HCT116 (cell line): ENCODE results near the gene PI4KA. TPM values are rescaled to one million over a fixed set of nuclear protein-coding genes. Genes with fewer than 3 reads are reported as not detected.

ENCODE experiments used
- ATAC-seq: fragments of 200-7000 bp; cut with Tn5 transposase; 2 replicates; pipeline ENCODE4 v1.9.1; 2020; ENCODE audit warnings: mild to moderate bottlenecking, moderate library complexity
- BruUV-seq: library from RNA; stranded (reverse); fragments of 400-500 nt; replicated peaks from 2 replicates; lab custom pipeline; 2021; lab: Mats Ljungman, UMichigan
- CTCF ChIA-PET: fragments of 300-600 bp; sonication (Branson Sonifier 250); formaldehyde crosslinking; loops from one replicate; lab custom pipeline; 2021; ENCODE audit warnings: antibody characterized with exemption; lab: Charles Lee
- POLR2A ChIA-PET: fragments of 300-600, 350-600 bp; sonication (Branson Sonifier 250); formaldehyde crosslinking; loops from one replicate; lab custom pipeline; 2021; ENCODE audit warnings: antibody characterized with exemption; lab: Charles Lee
- RAD21 ChIA-PET, 2 experiments: fragments of 300-600 bp; sonication (Branson Sonifier 250); formaldehyde crosslinking; loops; one replicate each; lab custom pipeline; 2023; ENCODE audit warnings: low total read pairs in 2 of 2; ENCODE audit not compliant: uncharacterized antibody in 2 of 2, unreplicated experiment in 2 of 2, low non-redundant PET in 1 of 2; lab: Charles Lee
- DNase-seq: peaks from one replicate; pipeline ENCODE4 v3.0.0-alpha.2; 2010; ENCODE audit warnings: low read depth, low spot score
- H2AFZ ChIP-seq: fragments of 200-600 bp; shearing (Covaris generic), sonication (generic); 2 replicates; pipeline ENCODE4 v1.6.1; 2017; ENCODE audit warnings: low read depth, mixed run types, mixed read lengths, antibody characterized with exemption, low read length; ENCODE audit not compliant: poor library complexity, severe bottlenecking
- H3K27ac ChIP-seq: 2 replicates; pipeline ENCODE4 v1.5.1; 2012; ENCODE audit warnings: low read depth, low read length
- H3K27me3 ChIP-seq: fragments of 200-600 bp; sonication (generic); 2 replicates; pipeline ENCODE4 v1.6.1; 2016; ENCODE audit warnings: mixed run types, low read length, mixed read lengths; ENCODE audit not compliant: insufficient read depth
- H3K36me3 ChIP-seq, 2 experiments: fragments of 200-500 bp in 1 of 2; fragments of 200-600 bp in 1 of 2; sonication (Bioruptor generic) in 1 of 2; sonication (generic) in 1 of 2; 2 replicates each; pipeline versions ENCODE4 v1.5.1 to v1.6.1; 2014 to 2016; ENCODE audit warnings: low read length in 2 of 2, inconsistent platforms in 1 of 2, mixed read lengths in 1 of 2, mixed run types in 1 of 2; ENCODE audit not compliant: insufficient read depth in 2 of 2, control insufficient read depth in 1 of 2
- H3K4me1 ChIP-seq, 2 experiments: fragments of 200-600 bp in 1 of 2; sonication (generic) in 1 of 2; 2 replicates each; pipeline versions ENCODE4 v1.5.1 to v1.6.1; 2012 to 2017; ENCODE audit warnings: low read length in 2 of 2, inconsistent platforms in 1 of 2, mild to moderate bottlenecking in 1 of 2, mixed read lengths in 1 of 2, mixed run types in 1 of 2, moderate library complexity in 1 of 2; ENCODE audit not compliant: insufficient read depth in 2 of 2, control insufficient read depth in 1 of 2
- H3K4me2 ChIP-seq: fragments of 200-600 bp; sonication (generic); 2 replicates; pipeline ENCODE4 v1.6.1; 2017; ENCODE audit warnings: mixed run types, low read length, mixed read lengths
- H3K4me3 ChIP-seq, 2 experiments: fragments of 200-600 bp in 1 of 2; sonication (generic) in 1 of 2; replicated peaks in 1 of 2; 2 replicates each; pipeline ENCODE4 v1.5.1; 2011 to 2016; ENCODE audit warnings: low read length in 2 of 2, control low read depth in 1 of 2, low read depth in 1 of 2, mild to moderate bottlenecking in 1 of 2, mixed read lengths in 1 of 2, mixed run types in 1 of 2
- H3K79me2 ChIP-seq: fragments of 200-600 bp; sonication (generic); 2 replicates; pipeline ENCODE4 v1.6.1; 2017; ENCODE audit warnings: mild to moderate bottlenecking, mixed run types, low read length, moderate library complexity, mixed read lengths; ENCODE audit not compliant: insufficient read depth
- H3K9ac ChIP-seq: fragments of 200-600 bp; sonication (generic); 2 replicates; pipeline ENCODE4 v1.6.1; 2016; ENCODE audit warnings: low read length, mixed read lengths
- H3K9me2 ChIP-seq: fragments of 200-600 bp; sonication (generic), shearing (Covaris generic); 2 replicates; pipeline ENCODE4 v1.6.1; 2017; ENCODE audit warnings: mixed run types, mild to moderate bottlenecking, moderate library complexity; ENCODE audit not compliant: insufficient read depth
- H3K9me3 ChIP-seq, 2 experiments: fragments of 200-500 bp in 1 of 2; fragments of 200-600 bp in 1 of 2; sonication (Bioruptor generic) in 1 of 2; sonication (generic) in 1 of 2; 2 replicates each; pipeline ENCODE4 v1.6.1; 2014 to 2017; ENCODE audit warnings: low read length in 2 of 2, mixed read lengths in 2 of 2, inconsistent platforms in 1 of 2, low read depth in 1 of 2, mild to moderate bottlenecking in 1 of 2, mixed run types in 1 of 2, moderate library complexity in 1 of 2; ENCODE audit not compliant: control insufficient read depth in 1 of 2, insufficient read depth in 1 of 2
- H4K20me1 ChIP-seq: fragments of 200-600 bp; sonication (generic), shearing (Covaris generic); 2 replicates; pipeline ENCODE4 v1.6.1; 2017; ENCODE audit warnings: mixed run types, mild to moderate bottlenecking, moderate library complexity; ENCODE audit not compliant: insufficient read depth
- ATF3 ChIP-seq: IDR thresholded peaks from 2 replicates; pipeline ENCODE4 v1.6.1; 2012
- CBX3 ChIP-seq: IDR thresholded peaks from 2 replicates; pipeline ENCODE4 v1.6.1; 2012; ENCODE audit warnings: low read depth
- ELF1 ChIP-seq: IDR thresholded peaks from 2 replicates; pipeline ENCODE4 v1.6.1; 2012; ENCODE audit warnings: low read depth, borderline replicate concordance
- EZH2phosphoT487 ChIP-seq: fragments of 200-600 bp; IDR thresholded peaks from 2 replicates; pipeline ENCODE4 v1.6.1; 2018; ENCODE audit warnings: antibody characterized with exemption, borderline replicate concordance
- POLR2A ChIP-seq: IDR thresholded peaks from 2 replicates; pipeline ENCODE4 v1.7.0; 2011; ENCODE audit warnings: borderline replicate concordance; ENCODE audit not compliant: insufficient read depth, insufficient read length; ENCODE audit errors: extremely low read depth
- RAD21 ChIP-seq: IDR thresholded peaks from 2 replicates; pipeline ENCODE4 v1.6.1; 2012; ENCODE audit warnings: low read depth, mild to moderate bottlenecking
- SIN3A ChIP-seq: IDR thresholded peaks from 2 replicates; pipeline ENCODE4 v1.6.1; 2012; ENCODE audit warnings: low read depth
- SRF ChIP-seq: IDR thresholded peaks from 2 replicates; pipeline ENCODE4 v1.6.1; 2012; ENCODE audit warnings: low read depth
- ZNF274 ChIP-seq: fragments of 200-500 bp; sonication (Bioruptor generic); IDR thresholded peaks from 2 replicates; pipeline ENCODE4 v1.6.1; 2014; ENCODE audit warnings: mild to moderate bottlenecking, low read depth, low read length, inconsistent platforms
- intact Hi-C: fragments of 100-400 bp; cut with micrococcal nuclease; formaldehyde crosslinking; loops from 2 replicates; pipeline ENCODE4 v1.10.0; 2022
- total RNA-seq: library from RNA; stranded (reverse); gene quantifications from one replicate; pipeline ENCODE4 v1.2.1, GENCODE V29; 2021; ENCODE audit not compliant: unreplicated experiment
- TF ChIP-seq, protein P1 (sequence below): IDR thresholded peaks from 2 replicates; pipeline ENCODE4 v1.6.1; 2012; ENCODE audit warnings: low read depth

Gene PI4KA
- total RNA-seq, 1 experiment from 2014 or later, result 59.6 TPM

- no peak overlapping the region for H3K4me3 ChIP-seq
- H3K4me2 ChIP-seq, result no peak overlapping the region
- H3K27me3 ChIP-seq, result peaks cover 25% of the 10 kb centered on the region; the same call in 1 of the 2 replicates
- RAD21 ChIA-PET, result no interaction called here
- H3K9me2 ChIP-seq, result no peaks in the 10 kb centered on the region
- no peak overlapping the region for H2AFZ ChIP-seq
- no peak overlapping the region for H3K9ac ChIP-seq
- ATAC-seq (no peak), DNase-seq (no peak)
- H4K20me1 ChIP-seq, result no peaks in the 10 kb centered on the region
- TF ChIP-seq ELF1, result no peak
- no peak for TF ChIP-seq CBX3
- TF ChIP-seq, protein P1, sequence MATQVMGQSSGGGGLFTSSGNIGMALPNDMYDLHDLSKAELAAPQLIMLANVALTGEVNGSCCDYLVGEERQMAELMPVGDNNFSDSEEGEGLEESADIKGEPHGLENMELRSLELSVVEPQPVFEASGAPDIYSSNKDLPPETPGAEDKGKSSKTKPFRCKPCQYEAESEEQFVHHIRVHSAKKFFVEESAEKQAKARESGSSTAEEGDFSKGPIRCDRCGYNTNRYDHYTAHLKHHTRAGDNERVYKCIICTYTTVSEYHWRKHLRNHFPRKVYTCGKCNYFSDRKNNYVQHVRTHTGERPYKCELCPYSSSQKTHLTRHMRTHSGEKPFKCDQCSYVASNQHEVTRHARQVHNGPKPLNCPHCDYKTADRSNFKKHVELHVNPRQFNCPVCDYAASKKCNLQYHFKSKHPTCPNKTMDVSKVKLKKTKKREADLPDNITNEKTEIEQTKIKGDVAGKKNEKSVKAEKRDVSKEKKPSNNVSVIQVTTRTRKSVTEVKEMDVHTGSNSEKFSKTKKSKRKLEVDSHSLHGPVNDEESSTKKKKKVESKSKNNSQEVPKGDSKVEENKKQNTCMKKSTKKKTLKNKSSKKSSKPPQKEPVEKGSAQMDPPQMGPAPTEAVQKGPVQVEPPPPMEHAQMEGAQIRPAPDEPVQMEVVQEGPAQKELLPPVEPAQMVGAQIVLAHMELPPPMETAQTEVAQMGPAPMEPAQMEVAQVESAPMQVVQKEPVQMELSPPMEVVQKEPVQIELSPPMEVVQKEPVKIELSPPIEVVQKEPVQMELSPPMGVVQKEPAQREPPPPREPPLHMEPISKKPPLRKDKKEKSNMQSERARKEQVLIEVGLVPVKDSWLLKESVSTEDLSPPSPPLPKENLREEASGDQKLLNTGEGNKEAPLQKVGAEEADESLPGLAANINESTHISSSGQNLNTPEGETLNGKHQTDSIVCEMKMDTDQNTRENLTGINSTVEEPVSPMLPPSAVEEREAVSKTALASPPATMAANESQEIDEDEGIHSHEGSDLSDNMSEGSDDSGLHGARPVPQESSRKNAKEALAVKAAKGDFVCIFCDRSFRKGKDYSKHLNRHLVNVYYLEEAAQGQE, result no peak
- no peak for TF ChIP-seq SIN3A
- no peak for TF ChIP-seq ZNF274
- no peak for TF ChIP-seq EZH2phosphoT487
- TF ChIP-seq ATF3, result no peak
- TF ChIP-seq RAD21, result no peak
- TF ChIP-seq POLR2A, result no peak
- no peak for TF ChIP-seq SRF
- H3K4me1 ChIP-seq, result no peaks in the 10 kb centered on the region
- POLR2A ChIA-PET, result no interaction called here
- intact Hi-C loops, result no loop called here
- H3K36me3 ChIP-seq, result no peaks in the 10 kb centered on the region
- no peaks in the 10 kb centered on the region for H3K9me3 ChIP-seq
- CTCF ChIA-PET, result no interaction called here
- H3K27ac ChIP-seq, result no peak overlapping the region
- no TSS peak for BruUV-seq
- H3K79me2 ChIP-seq, result no peaks in the 10 kb centered on the region
Measured at GRCh38 chr22:20657963-20658362, 200.6 kb downstream of the PI4KA start.

Other genes starting within 250 kb of the PI4KA start
- gene SERPIND1, start 84.7 kb downstream of the PI4KA start, total RNA-seq, result 0.25 TPM
- gene SNAP29, start 196 bp upstream of the PI4KA start, total RNA-seq, result 27.3 TPM
- 87.7 TPM for gene CRKL, start 58.6 kb upstream of the PI4KA start, total RNA-seq
- gene AIFM3, start 108.4 kb upstream of the PI4KA start, total RNA-seq, result 9.7 TPM
- gene LZTR1, start 123.5 kb upstream of the PI4KA start, total RNA-seq, result 56.5 TPM
- gene THAP7, start 143.3 kb upstream of the PI4KA start, total RNA-seq, result 27.7 TPM
- 0.20 TPM for gene P2RX6, start 156.4 kb upstream of the PI4KA start, total RNA-seq
- not detected for gene SLC7A4, start 173.8 kb upstream of the PI4KA start, total RNA-seq
- gene LRRC74B, start 187.1 kb upstream of the PI4KA start, total RNA-seq, result not detected